Mononuclear cell (primary cell): Measurements from ENCODE around the gene S1PR2. TPM values are rescaled to one million over a fixed set of nuclear protein-coding genes. Genes with fewer than 3 reads are reported as not detected.
A peak's percentile ranks its signal among the peaks of the same experiment; 100 is the strongest.

Experiments used
- H3K27me3 ChIP-seq: 2 replicates; pipeline ENCODE4 v1.6.0; 2011; ENCODE audit warnings: low read length, control low read depth; ENCODE audit not compliant: insufficient read depth
- H3K4me1 ChIP-seq: 2 replicates; pipeline ENCODE4 v1.5.1; 2011; ENCODE audit warnings: mild to moderate bottlenecking, low read length, control low read depth; ENCODE audit not compliant: insufficient read depth
- H3K4me3 ChIP-seq: 2 replicates; pipeline ENCODE4 v1.5.1; 2011; ENCODE audit warnings: mild to moderate bottlenecking, low read length, moderate library complexity
- H3K9me3 ChIP-seq: 2 replicates; pipeline ENCODE4 v1.5.1; 2011; ENCODE audit warnings: low read depth, mild to moderate bottlenecking, control low read depth, low read length
- total RNA-seq: library from RNA; depleted of rRNA; stranded (reverse); fragments of >200 nt; gene quantifications from one replicate; pipeline ENCODE4 v1.2.3, GENCODE V29; 2012

Gene S1PR2, protein sequence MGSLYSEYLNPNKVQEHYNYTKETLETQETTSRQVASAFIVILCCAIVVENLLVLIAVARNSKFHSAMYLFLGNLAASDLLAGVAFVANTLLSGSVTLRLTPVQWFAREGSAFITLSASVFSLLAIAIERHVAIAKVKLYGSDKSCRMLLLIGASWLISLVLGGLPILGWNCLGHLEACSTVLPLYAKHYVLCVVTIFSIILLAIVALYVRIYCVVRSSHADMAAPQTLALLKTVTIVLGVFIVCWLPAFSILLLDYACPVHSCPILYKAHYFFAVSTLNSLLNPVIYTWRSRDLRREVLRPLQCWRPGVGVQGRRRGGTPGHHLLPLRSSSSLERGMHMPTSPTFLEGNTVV
- 5.6 TPM for total RNA-seq

DNA sequence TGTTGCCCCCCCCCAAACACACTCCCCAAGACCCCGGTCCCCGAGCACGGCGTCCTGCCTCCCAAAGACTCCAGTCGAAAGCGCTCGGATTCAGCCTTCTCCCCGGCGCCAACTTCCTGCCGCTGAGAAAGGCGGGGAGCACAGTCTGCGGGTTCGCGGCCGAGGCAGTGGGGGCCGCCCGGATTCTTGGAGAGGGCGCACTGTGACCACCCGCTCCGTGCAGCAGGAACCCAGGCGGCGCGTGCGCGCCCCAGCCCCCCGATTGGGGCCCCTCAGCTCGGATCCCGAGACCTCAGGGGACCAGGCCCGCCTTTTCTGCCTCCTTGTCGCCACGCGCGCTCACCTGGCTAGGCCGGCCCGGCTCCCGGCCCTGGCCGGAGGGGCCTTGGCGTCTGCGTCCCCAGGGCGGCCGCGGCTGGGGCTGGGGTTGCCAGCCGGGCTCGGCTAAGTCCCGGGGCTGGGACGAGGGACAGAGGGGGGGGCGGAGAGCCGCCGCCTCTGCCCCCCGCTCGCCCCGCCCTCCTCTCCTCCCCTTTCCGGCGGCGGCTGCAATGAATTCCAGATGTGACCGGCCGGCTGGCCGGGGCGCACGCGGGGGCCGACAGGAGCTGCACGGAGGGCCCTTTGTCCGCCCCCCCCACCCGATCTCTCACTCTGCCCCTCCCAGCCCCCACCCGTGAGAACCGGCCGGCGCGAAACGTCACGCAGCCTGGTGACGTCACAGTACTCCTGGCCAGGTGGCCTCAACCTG is at the start of gene S1PR2:
S1PR2 (minus strand) TSS at position 471 of the 751 bp plus-strand sequence. CDS start 6,426 bp downstream, outside the sequence.
- Histone ChIP-seq H3K27me3 (no peaks in the 10 kb centered on the region), H3K9me3 (no peaks in the 10 kb centered on the region)

DNA sequence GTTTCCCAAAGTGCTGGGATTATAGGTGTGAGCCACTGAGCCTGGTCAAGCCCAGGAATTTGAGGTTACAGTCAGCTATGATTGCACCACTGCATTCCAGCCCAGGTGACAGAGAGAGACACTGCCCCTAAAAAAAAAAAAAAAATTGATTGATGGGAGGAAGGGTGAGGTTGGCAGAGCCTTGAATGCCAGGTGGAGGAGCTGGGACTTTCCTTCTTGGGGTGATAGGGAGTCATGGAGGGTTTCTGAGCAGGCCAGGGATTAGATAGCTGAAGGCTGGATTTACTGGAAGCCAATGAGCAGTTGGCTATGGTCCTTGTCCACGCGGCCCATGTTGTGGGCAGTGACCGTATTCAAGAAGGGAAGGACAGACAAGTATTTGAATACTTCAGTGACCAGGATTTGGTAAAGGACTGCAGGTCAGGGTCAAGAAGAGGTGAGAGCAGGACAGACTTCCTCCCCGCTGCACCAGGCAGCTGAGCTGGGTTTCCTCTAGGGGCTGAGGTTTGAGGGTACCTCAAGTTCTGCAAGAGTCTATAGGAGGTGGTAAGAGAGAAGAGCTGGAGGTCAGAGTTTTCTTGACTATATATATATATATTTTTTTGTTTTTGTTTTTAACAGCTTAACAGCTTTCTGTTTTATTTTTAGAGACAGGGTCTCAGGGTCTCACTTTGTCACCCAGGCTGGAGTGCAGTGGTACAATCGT is 48.8 kb upstream of the S1PR2 start:
- Histone ChIP-seq H3K27me3 (no peaks in the 10 kb centered on the region), H3K4me3 (no peak overlapping the region), H3K9me3 (no peaks in the 10 kb centered on the region), H3K4me1 (peaks cover 7% of the 10 kb centered on the region)

More for the DNA sequence above, at the start of gene S1PR2:
- Histone ChIP-seq H3K4me1 (peaks cover 39% of the 10 kb centered on the region), H3K4me3 (peak within 1 kb of the TSS; percentile 60)

GRCh38 chr19:10278935-10279334 is 47.8 kb upstream of the S1PR2 start:
- H3K4me1 ChIP-seq, result peaks cover 7% of the 10 kb centered on the region
- H3K9me3 ChIP-seq, result no peaks in the 10 kb centered on the region
- H3K27me3 ChIP-seq, result no peaks in the 10 kb centered on the region
- no peak overlapping the region for H3K4me3 ChIP-seq

DNA sequence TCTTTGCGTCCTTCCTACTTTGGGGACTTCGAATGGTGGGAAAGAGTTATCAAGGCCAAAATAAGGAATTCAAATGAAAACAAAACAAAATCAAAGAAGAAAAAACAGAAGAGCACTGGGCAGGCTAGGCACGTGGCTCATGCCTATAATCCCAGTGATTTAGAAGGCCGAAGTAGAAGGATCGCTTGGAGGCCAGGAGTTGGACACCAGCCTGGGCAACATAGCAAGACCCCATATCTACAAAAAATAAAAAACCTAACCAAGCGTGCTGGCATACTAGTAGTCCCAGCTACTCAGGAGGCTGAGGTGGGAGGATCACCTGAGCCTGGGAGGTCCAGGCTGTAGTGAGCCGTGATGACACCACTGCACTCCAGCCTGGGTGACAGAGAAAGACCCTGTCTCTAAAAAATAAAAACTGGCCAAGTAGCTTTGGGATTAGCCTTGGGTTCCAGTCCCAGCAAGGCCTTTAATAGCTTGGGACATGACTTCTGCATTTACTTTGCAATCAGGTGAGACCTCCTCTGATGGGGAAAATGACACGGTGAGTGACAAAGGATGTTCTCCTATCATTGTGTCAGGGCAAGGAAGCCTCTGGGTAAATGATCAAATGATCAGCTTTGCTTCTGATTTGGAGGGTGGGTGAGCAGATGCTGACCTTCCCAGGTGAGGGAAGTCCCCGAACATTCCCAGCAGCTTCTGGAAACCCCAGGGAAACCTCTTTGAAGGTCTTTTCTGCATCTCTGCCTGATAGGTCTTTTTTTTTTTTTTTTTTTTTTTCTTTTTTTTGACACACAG is 46.9 kb upstream of the S1PR2 start:
- Histone ChIP-seq H3K9me3 (no peaks in the 10 kb centered on the region), H3K4me3 (no peak overlapping the region), H3K27me3 (no peaks in the 10 kb centered on the region), H3K4me1 (peaks cover 8% of the 10 kb centered on the region)

DNA sequence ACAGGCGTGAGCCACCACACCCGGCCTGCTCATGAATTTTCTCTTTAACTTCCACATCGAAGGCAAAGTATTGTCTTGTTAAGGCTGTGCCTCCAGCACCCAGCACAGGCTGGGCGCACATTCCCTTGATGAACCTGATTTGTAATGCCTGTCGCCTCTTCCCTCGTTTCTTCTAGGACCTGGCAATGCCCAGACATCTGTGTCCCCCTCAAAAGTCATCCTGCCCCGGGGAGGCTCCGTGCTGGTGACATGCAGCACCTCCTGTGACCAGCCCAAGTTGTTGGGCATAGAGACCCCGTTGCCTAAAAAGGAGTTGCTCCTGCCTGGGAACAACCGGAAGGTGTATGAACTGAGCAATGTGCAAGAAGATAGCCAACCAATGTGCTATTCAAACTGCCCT is 43.5 kb upstream of the S1PR2 start:
- peaks cover 37% of the 10 kb centered on the region for H3K4me1 ChIP-seq
- H3K9me3 ChIP-seq, result no peaks in the 10 kb centered on the region
- H3K4me3 ChIP-seq, result no peak overlapping the region
- H3K27me3 ChIP-seq, result no peaks in the 10 kb centered on the region

GRCh38 chr19:10271543-10272086 is 40.5 kb upstream of the S1PR2 start:
- Histone ChIP-seq H3K4me1 (peaks cover 35% of the 10 kb centered on the region), H3K27me3 (no peaks in the 10 kb centered on the region), H3K9me3 (no peaks in the 10 kb centered on the region), H3K4me3 (peak overlapping the region; percentile 46)

GRCh38 chr19:10270616-10271394 is 39.7 kb upstream of the S1PR2 start, which contains the start of gene ICAM1:
Gene ICAM1 (plus strand): TSS chr19:10271120. CDS start chr19:10271160, 40 bp downstream.
- peaks cover 35% of the 10 kb centered on the region for H3K4me1 ChIP-seq

DNA sequence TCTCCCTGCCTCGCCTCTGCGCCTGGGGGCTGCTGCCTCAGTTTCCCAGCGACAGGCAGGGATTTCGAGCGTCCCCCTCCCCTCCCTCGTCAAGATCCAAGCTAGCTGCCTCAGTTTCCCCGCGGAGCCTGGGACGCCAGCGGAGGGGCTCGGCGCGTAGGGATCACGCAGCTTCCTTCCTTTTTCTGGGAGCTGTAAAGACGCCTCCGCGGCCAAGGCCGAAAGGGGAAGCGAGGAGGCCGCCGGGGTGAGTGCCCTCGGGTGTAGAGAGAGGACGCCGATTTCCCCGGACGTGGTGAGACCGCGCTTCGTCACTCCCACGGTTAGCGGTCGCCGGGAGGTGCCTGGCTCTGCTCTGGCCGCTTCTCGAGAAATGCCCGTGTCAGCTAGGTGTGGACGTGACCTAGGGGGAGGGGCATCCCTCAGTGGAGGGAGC is 39.1 kb upstream of the S1PR2 start:
- Histone ChIP-seq H3K27me3 (no peaks in the 10 kb centered on the region), H3K9me3 (no peaks in the 10 kb centered on the region), H3K4me1 (peaks cover 35% of the 10 kb centered on the region), H3K4me3 (peak overlapping the region; percentile 46)

More at GRCh38 chr19:10270616-10271394, 39.7 kb upstream of the S1PR2 start, which contains the start of gene ICAM1:
- peak within 1 kb of the TSS; percentile 46 for H3K4me3 ChIP-seq
- H3K9me3 ChIP-seq, result no peaks in the 10 kb centered on the region
- no peaks in the 10 kb centered on the region for H3K27me3 ChIP-seq

DNA sequence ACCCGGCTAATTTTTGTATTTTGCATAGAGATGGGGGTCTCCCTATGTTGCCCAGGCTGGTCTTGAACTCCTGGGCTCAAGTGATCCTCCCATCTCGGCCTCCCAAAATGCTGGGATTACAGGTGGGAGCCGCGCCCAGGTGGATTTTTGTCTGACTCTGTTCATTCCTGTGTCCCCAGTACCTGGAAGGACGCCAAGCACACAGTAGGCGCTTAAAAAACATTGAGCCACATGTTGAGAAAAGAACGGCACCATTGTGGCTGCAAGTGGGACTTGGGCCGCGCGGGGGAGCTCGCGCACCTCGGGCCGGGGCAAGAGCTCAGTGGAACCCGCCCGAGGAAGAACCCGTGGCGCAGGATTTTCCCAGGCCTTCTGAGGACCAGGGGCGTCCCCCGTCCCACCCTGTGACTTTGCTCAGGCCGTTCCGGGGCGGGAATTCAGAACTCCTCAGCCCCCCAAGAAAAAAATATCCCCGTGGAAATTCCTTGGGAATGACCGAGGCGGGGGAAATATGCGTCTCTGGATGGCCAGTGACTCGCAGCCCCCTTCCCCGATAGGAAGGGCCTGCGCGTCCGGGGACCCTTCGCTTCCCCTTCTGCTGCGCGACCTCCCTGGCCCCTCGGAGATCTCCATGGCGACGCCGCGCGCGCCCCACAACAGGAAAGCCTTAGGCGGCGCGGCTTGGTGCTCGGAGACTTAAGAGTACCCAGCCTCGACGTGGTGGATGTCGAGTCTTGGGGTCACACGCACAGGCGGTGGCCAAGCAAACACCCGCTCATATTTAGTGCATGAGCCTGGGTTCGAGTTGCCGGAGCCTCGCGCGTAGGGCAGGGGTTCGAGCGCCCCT is 38.4 kb upstream of the S1PR2 start:
- H3K4me1 ChIP-seq, result peaks cover 35% of the 10 kb centered on the region
- no peaks in the 10 kb centered on the region for H3K27me3 ChIP-seq
- H3K4me3 ChIP-seq, result peak overlapping the region; percentile 46
- H3K9me3 ChIP-seq, result no peaks in the 10 kb centered on the region

- Histone ChIP-seq H3K4me3 (no peak overlapping the region), H3K4me1 (peaks cover 35% of the 10 kb centered on the region), H3K9me3 (no peaks in the 10 kb centered on the region), H3K27me3 (no peaks in the 10 kb centered on the region)
Observed at GRCh38 chr19:10268071-10268470, 36.9 kb upstream of the S1PR2 start.

DNA sequence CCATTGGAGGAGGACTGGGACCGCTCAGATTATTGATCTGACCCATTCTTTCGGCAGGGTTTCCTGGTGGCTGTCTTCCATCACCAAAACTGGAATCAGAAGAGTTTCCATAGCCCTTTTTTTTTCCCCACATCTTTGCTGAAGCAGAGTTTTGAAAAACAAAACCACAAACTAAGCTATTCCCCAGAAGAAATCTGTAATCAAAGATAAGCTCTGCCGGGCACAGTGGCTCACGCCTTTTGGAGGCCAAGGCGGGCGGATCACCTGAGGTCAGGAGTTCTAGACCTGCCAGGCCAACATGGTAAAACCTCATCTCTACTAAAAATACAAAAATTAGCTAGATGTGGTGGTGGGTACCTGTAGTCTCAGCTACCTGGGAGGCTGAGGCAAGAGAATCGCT is 35.6 kb upstream of the S1PR2 start:
- Histone ChIP-seq H3K4me1 (peaks cover 21% of the 10 kb centered on the region), H3K9me3 (no peaks in the 10 kb centered on the region), H3K27me3 (no peaks in the 10 kb centered on the region), H3K4me3 (no peak overlapping the region)

DNA sequence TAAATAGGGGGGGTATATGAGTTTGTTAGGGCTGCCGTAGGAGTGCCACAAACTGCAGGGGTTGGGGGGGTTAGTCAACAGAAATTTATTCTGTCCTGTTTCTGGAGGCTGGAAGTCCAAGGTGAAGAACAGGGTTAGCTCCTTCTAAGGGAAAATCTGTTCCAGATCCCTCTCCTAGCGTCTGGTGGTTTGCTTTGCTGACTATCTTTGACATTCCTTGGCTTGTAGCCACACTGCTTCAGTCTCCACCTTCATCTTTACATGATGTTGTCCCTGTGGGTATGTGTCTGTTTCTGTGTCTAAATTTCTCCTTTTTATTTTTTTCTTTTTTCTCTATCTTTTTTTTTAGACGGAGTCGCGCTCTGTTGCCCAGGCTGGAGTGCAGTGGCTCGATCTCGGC is 31.6 kb upstream of the S1PR2 start:
- Histone ChIP-seq H3K9me3 (no peaks in the 10 kb centered on the region), H3K4me3 (no peak overlapping the region)

DNA sequence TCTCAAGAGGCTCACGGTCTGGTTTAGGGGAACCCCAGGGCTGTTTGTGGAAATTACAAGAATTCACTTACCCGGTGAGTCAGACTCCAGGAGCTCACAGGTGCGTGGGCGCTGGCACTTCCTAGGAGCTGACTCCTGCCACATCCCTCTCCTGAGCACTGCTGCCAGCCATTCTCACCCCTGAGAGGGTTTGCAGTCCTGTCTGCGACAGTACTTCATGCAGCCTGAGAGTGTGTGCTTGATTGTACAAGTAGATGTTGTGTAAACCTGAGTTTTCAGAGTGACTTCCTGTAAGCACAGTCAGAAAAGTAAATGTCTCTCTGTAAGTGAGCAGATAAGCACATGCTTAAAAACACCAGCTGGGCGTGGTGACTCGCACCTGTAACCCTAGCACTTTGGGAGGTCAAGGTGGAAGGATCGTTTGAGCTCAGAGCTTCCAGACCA is 29.0 kb upstream of the S1PR2 start:
- Histone ChIP-seq H3K27me3 (no peaks in the 10 kb centered on the region), H3K4me1 (no peaks in the 10 kb centered on the region), H3K9me3 (no peaks in the 10 kb centered on the region), H3K4me3 (no peak overlapping the region)

More for the DNA sequence above, 31.6 kb upstream of the S1PR2 start:
- H3K27me3 ChIP-seq, result no peaks in the 10 kb centered on the region
- no peaks in the 10 kb centered on the region for H3K4me1 ChIP-seq
